GM06990 (cell line): ENCODE data around the gene LRCH1.
"Not testable (repeated sequence)": the region's sequence is repeated elsewhere in the genome, so short reads cannot be mapped to it uniquely, and the experiment has no call there.

ENCODE experiments used
- DNase-seq: peaks from one replicate; pipeline ENCODE4 v3.0.0-alpha.2; 2011; ENCODE audit not compliant: insufficient read length; ENCODE audit errors: extremely low read depth
- H3K27me3 ChIP-seq: replicated peaks from 2 replicates; pipeline ENCODE4 v1.6.0; 2011; ENCODE audit warnings: low read length; ENCODE audit not compliant: control insufficient read depth, insufficient read depth
- H3K36me3 ChIP-seq: 2 replicates; pipeline ENCODE4 v1.5.1; 2011; ENCODE audit warnings: low read length; ENCODE audit not compliant: control insufficient read depth, insufficient read depth
- H3K4me3 ChIP-seq: replicated peaks from 2 replicates; pipeline ENCODE4 v1.5.1; 2011; ENCODE audit warnings: low read depth, mild to moderate bottlenecking, control low read depth, low read length
- CTCF ChIP-seq: IDR thresholded peaks from 2 replicates; pipeline ENCODE4 v1.5.1; 2011; ENCODE audit warnings: low read length, control low read depth, mild to moderate bottlenecking, inconsistent platforms; ENCODE audit not compliant: insufficient read depth, poor library complexity, severe bottlenecking

Gene LRCH1

DNA sequence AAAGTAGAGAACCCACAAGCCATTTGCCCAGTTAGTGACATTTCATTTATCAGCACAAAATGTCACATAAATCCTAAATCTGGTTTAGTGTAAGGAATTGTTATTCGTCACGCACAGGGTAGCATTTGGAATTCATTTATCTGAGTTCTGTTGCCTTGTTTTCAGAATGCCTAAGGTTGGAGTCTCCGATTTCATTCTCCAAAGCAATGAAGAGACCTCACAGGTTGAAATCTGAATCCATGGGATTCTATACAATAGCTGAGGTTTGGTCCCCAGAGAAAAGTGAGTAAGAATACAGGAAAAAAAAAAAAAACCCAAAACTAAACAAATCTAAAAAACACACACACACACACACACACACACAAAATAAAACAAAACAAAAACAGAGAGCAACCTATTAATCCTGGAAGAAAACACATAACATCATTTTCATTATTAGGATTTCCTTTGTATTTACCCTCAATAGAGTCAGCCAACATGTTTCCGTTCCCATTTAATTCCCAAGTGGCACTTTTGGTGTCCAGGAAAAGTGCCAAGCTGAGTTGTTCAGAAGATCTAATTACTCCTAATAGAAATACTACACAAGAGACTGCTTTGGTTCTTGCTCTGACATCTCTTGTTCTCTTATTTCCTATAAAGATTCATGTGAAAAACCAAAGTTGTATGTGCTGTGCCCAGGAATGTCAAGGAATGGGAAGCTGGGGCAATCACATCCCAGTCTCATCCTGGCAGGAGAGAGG, 36.2 kb upstream of the LRCH1 start:
- H3K27me3 ChIP-seq = no peaks in the 10 kb centered on the region
- no peaks in the 10 kb centered on the region for H3K36me3 ChIP-seq
- no peak for TF ChIP-seq CTCF
- DNase-seq = no peak
- no peak overlapping the region for H3K4me3 ChIP-seq

GRCh38 chr13:46517748-46518147, 35.2 kb upstream of the LRCH1 start:
- DNase-seq, H3K27me3 ChIP-seq, H3K4me3 ChIP-seq, H3K36me3 ChIP-seq: not testable (repeated sequence)

GRCh38 chr13:46519182-46519581, 33.8 kb upstream of the LRCH1 start:
- Histone ChIP-seq H3K4me3 (no peak overlapping the region), H3K36me3 (no peaks in the 10 kb centered on the region), H3K27me3 (no peaks in the 10 kb centered on the region)
- no peak for TF ChIP-seq CTCF
- no peak for DNase-seq

- no peak overlapping the region for H3K4me3 ChIP-seq
Measured at GRCh38 chr13:46520166-46520565, 32.8 kb upstream of the LRCH1 start.

DNA sequence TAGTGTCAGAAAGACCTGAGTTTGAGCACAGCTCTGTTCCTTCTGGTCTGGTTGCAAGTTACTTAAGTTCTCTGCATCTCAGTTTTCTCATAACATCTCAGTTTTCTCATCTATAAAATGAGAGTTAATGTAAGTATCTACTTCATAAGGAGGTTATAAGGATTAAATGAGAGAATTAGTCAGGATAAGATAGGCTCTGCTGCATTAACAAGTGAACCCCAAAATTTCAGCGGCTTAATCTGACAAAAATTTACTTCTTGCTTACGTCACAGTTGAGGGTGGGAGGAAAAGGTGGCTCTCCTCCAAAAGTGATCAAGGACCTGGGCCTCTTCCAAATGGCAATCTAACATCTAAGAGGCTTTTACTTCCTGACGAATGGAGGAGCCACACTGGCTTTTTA, 31.5 kb upstream of the LRCH1 start:
- Histone ChIP-seq H3K27me3 (no peaks in the 10 kb centered on the region), H3K36me3 (no peaks in the 10 kb centered on the region), H3K4me3 (no peak overlapping the region)
- DNase-seq = no peak
- no peak for TF ChIP-seq CTCF

More at GRCh38 chr13:46520166-46520565, 32.8 kb upstream of the LRCH1 start:
- DNase-seq = no peak
- Histone ChIP-seq H3K36me3 (no peaks in the 10 kb centered on the region), H3K27me3 (no peaks in the 10 kb centered on the region)
- TF ChIP-seq CTCF = no peak

GRCh38 chr13:46521921-46522747, 30.8 kb upstream of the LRCH1 start:
- H3K36me3 ChIP-seq = no peaks in the 10 kb centered on the region
- no peak overlapping the region for H3K4me3 ChIP-seq
- no peak for TF ChIP-seq CTCF
- no peak for DNase-seq
- no peaks in the 10 kb centered on the region for H3K27me3 ChIP-seq
